Measurements from ENCODE around the gene MYO5A. TPM values are rescaled to one million over a fixed set of nuclear protein-coding genes. Genes with fewer than 3 reads are reported as not detected.

MYO5A gene
- total and polyA plus RNA-seq, 10 of the 15 experiments (the other 5 are each of a cell fraction or from before 2014, with no cell fraction given), result 4.2 to 42.9 (median 31.1) TPM

DNA sequence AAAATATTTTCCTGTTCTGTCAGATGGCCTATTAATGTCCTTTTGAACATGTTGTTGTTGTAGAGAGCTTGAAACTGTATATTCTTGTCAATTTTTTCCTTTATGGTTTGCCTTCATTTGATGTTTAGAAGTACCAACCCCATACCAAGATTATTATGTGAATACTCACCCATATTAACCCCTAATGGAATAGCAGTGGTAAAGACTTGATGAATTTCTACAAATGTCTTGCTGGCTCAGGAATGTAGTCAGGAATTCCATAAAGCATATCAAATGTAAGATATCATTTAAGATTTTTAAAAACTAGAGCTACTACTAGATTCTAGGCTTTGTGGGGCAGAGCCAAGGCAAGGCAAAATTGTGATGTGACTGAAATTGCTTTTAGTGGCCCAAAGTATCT is 30.0 kb downstream of the MYO5A start:
- H3K9me3 ChIP-seq (replicated peaks; ENCODE audit: control insufficient read depth, insufficient read depth, low read length), result no peaks in the 10 kb centered on the region; the same call in 2 of the 3 replicates
- no peaks in the 10 kb centered on the region for H4K20me1 ChIP-seq (ENCODE audit: control insufficient read depth, insufficient read depth)
- no peak overlapping the region for H3K27ac ChIP-seq (ENCODE audit: control insufficient read depth, insufficient read depth)
- TF ChIP-seq JUND (IDR thresholded peaks at IDR 0.05; ENCODE audit: low read depth, low read length), result no peak
- no peak for TF ChIP-seq ZNF622 (IDR thresholded peaks at IDR 0.05)
- TF ChIP-seq, protein P1, sequence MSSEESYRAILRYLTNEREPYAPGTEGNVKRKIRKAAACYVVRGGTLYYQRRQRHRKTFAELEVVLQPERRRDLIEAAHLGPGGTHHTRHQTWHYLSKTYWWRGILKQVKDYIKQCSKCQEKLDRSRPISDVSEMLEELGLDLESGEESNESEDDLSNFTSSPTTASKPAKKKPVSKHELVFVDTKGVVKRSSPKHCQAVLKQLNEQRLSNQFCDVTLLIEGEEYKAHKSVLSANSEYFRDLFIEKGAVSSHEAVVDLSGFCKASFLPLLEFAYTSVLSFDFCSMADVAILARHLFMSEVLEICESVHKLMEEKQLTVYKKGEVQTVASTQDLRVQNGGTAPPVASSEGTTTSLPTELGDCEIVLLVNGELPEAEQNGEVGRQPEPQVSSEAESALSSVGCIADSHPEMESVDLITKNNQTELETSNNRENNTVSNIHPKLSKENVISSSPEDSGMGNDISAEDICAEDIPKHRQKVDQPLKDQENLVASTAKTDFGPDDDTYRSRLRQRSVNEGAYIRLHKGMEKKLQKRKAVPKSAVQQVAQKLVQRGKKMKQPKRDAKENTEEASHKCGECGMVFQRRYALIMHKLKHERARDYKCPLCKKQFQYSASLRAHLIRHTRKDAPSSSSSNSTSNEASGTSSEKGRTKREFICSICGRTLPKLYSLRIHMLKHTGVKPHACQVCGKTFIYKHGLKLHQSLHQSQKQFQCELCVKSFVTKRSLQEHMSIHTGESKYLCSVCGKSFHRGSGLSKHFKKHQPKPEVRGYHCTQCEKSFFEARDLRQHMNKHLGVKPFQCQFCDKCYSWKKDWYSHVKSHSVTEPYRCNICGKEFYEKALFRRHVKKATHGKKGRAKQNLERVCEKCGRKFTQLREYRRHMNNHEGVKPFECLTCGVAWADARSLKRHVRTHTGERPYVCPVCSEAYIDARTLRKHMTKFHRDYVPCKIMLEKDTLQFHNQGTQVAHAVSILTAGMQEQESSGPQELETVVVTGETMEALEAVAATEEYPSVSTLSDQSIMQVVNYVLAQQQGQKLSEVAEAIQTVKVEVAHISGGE (CRISPR knock-in tag; IDR thresholded peaks at IDR 0.05), result no peak
- TF ChIP-seq RB1 (IDR thresholded peaks at IDR 0.05; ENCODE audit: borderline replicate concordance), result no peak
- TF ChIP-seq, protein P2, sequence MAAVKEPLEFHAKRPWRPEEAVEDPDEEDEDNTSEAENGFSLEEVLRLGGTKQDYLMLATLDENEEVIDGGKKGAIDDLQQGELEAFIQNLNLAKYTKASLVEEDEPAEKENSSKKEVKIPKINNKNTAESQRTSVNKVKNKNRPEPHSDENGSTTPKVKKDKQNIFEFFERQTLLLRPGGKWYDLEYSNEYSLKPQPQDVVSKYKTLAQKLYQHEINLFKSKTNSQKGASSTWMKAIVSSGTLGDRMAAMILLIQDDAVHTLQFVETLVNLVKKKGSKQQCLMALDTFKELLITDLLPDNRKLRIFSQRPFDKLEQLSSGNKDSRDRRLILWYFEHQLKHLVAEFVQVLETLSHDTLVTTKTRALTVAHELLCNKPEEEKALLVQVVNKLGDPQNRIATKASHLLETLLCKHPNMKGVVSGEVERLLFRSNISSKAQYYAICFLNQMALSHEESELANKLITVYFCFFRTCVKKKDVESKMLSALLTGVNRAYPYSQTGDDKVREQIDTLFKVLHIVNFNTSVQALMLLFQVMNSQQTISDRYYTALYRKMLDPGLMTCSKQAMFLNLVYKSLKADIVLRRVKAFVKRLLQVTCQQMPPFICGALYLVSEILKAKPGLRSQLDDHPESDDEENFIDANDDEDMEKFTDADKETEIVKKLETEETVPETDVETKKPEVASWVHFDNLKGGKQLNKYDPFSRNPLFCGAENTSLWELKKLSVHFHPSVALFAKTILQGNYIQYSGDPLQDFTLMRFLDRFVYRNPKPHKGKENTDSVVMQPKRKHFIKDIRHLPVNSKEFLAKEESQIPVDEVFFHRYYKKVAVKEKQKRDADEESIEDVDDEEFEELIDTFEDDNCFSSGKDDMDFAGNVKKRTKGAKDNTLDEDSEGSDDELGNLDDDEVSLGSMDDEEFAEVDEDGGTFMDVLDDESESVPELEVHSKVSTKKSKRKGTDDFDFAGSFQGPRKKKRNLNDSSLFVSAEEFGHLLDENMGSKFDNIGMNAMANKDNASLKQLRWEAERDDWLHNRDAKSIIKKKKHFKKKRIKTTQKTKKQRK (IDR thresholded peaks at IDR 0.05; ENCODE audit: low read depth, low read length), result no peak
- TF ChIP-seq RFX5 (IDR thresholded peaks at IDR 0.05; ENCODE audit: low read depth, low read length), result no peak
- FAIRE-seq (no peak), ATAC-seq (no peak), DNase-seq (ENCODE audit: low read depth, low spot score) (no peak)
- no peaks in the 10 kb centered on the region for H3K27me3 ChIP-seq (replicated peaks in 1 of 2; ENCODE audit: control insufficient read depth in 2 of 2, insufficient read depth in 2 of 2, low read length in 1 of 2)
- BruUV-seq (replicated peaks), result no TSS peak
- CTCF ChIA-PET, result interaction anchor here (1.0 to 1.3 kb wide), 3 partner anchors 12 to 18 kb away, joined by 3 to 4 read pairs (median 4); no protein-coding TSS in a partner anchor
- in situ Hi-C loops (cut with MboI), result no loop called here
- SMC1A ChIA-PET (ENCODE audit: uncharacterized antibody, unreplicated experiment), result interaction anchor here (1.2 to 4.3 kb wide), 5 partner anchors 8 to 118 kb away, joined by 3 to 17 read pairs (median 3); no protein-coding TSS in a partner anchor
- H3K4me1 ChIP-seq (ENCODE audit: control insufficient read depth, insufficient read depth, low read length), result no peaks in the 10 kb centered on the region; the same call in 1 of the 2 replicates
- H3K9ac ChIP-seq (ENCODE audit: control insufficient read depth, insufficient read depth, low read length), result no peak overlapping the region
- H3K4me2 ChIP-seq (ENCODE audit: control insufficient read depth, insufficient read depth), result no peak overlapping the region
- RAD21 ChIA-PET (ENCODE audit: unreplicated experiment), result interaction anchor here (0.8 kb wide), 1 partner anchor 33 kb away, joined by 3 read pairs; no protein-coding TSS in a partner anchor
- no peak overlapping the region for H3K4me3 ChIP-seq
- H3K79me2 ChIP-seq (ENCODE audit: control insufficient read depth, insufficient read depth, low read length), result peaks cover 10% of the 10 kb centered on the region
- H3K36me3 ChIP-seq (ENCODE audit: control insufficient read depth in 2 of 2, insufficient read depth in 2 of 2, low read length in 1 of 2), result no peaks in the 10 kb centered on the region; a peak in 1 of 4 replicates
- intact Hi-C loops (cut with micrococcal nuclease; ENCODE audit: unreplicated experiment), result no loop called here
- H2AFZ ChIP-seq (ENCODE audit: control insufficient read depth, low read depth, low read length), result no peak overlapping the region
- POLR2A ChIA-PET, result no interaction called here
